Measurements from ENCODE around the gene SCAMP4. TPM values are rescaled to one million over a fixed set of nuclear protein-coding genes. Genes with fewer than 3 reads are reported as not detected.
A peak's percentile ranks its signal among the peaks of the same experiment; 100 is the strongest.
"Not testable (repeated sequence)": the region's sequence is repeated elsewhere in the genome, so short reads cannot be mapped to it uniquely, and the experiment has no call there.

Gene SCAMP4
- total RNA-seq, 1 experiment from 2014 or later, result 69.8 TPM

DNA sequence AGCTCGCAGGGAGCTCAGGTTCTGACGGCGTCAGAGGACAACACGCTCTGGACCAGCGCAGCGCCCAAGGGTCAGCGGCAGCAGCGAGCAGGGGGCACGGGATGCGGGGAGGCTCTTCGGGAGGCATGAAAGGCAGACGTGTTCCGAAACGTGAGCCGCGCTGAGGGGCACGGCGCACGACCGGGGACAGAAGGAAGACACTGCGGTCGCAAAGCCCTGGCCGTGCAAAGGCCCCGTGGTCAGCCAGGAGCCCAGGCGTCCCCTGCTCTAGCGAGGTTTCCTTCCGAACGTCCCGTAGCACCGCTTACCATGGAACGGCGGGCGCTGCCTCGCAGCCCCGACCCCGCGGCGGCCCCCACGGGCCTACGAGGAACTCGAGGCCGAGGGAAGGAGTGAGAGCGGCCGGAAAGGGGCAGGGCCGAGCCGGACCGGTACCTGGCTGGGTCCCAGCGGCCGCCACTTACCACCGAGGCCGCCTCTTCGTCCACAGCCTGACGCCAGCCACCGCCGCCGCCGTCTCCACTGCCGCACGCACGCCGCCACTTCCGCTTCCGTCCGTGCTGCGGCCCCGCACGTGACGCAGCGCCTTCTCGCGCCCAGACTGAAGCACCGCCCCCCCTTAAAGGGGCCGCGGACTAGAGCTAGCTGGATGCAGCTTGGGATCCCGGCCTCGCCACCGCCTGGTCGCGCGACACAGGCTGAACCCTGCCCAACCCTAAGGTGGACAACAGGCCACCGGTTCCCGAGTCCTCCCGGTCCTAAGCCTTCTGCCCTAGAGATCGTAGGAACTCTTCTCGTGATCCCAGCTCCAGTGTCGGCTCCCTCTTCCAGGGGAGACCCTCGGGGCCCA, 29.3 kb upstream of the SCAMP4 start:
- no peaks in the 10 kb centered on the region for H3K9me3 ChIP-seq (ENCODE audit: insufficient read depth, low read depth)
- POLR2A ChIA-PET (ENCODE audit: unreplicated experiment), result interaction anchor here (0.6 kb wide), 2 partner anchors 29 to 423 kb away, joined by 3 to 5 read pairs; no protein-coding TSS in a partner anchor
- no peaks in the 10 kb centered on the region for H3K27me3 ChIP-seq (ENCODE audit: insufficient read depth, low read depth)
- intact Hi-C loops (cut with micrococcal nuclease; ENCODE audit: unreplicated experiment), result no loop called here
- BruUV-seq (replicated peaks), result TSS peak; percentile 65
- TF ChIP-seq EZH2 (IDR thresholded peaks at IDR 0.05; ENCODE audit: low read depth), result no peak
- TF ChIP-seq, protein P1, sequence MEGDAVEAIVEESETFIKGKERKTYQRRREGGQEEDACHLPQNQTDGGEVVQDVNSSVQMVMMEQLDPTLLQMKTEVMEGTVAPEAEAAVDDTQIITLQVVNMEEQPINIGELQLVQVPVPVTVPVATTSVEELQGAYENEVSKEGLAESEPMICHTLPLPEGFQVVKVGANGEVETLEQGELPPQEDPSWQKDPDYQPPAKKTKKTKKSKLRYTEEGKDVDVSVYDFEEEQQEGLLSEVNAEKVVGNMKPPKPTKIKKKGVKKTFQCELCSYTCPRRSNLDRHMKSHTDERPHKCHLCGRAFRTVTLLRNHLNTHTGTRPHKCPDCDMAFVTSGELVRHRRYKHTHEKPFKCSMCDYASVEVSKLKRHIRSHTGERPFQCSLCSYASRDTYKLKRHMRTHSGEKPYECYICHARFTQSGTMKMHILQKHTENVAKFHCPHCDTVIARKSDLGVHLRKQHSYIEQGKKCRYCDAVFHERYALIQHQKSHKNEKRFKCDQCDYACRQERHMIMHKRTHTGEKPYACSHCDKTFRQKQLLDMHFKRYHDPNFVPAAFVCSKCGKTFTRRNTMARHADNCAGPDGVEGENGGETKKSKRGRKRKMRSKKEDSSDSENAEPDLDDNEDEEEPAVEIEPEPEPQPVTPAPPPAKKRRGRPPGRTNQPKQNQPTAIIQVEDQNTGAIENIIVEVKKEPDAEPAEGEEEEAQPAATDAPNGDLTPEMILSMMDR (conservative IDR thresholded peaks at IDR 0.05), result no peak
- peak; percentile 65 to 78 for DNase-seq
- H3K27ac ChIP-seq, result 0 out of 2 replicates have a peak overlapping the region, but pooled peaks have one; percentile 41
- H2AFZ ChIP-seq, result peak overlapping the region; percentile 80
- peaks cover 38% of the 10 kb centered on the region for H3K79me2 ChIP-seq (ENCODE audit: low read depth)
- peak overlapping the region; percentile 97 for H3K4me2 ChIP-seq
- H4K20me1 ChIP-seq (ENCODE audit: insufficient read depth), result no peaks in the 10 kb centered on the region
- H3K4me1 ChIP-seq (replicated peaks; ENCODE audit: insufficient read depth), result peaks cover 9% of the 10 kb centered on the region
- H3K9me2 ChIP-seq (ENCODE audit: insufficient read depth), result no peaks in the 10 kb centered on the region
- CTCF ChIA-PET, result interaction anchor here (0.6 kb wide), 1 partner anchor 176 kb away, joined by 3 read pairs; no protein-coding TSS in a partner anchor
- H3F3A ChIP-seq (ENCODE audit: insufficient read depth, low read depth), result peaks cover 4% of the 10 kb centered on the region; the same call in 1 of the 2 replicates
- peak overlapping the region; percentile 77 for H3K4me3 ChIP-seq
- no peaks in the 10 kb centered on the region for H3K36me3 ChIP-seq (ENCODE audit: low read depth)

DNA sequence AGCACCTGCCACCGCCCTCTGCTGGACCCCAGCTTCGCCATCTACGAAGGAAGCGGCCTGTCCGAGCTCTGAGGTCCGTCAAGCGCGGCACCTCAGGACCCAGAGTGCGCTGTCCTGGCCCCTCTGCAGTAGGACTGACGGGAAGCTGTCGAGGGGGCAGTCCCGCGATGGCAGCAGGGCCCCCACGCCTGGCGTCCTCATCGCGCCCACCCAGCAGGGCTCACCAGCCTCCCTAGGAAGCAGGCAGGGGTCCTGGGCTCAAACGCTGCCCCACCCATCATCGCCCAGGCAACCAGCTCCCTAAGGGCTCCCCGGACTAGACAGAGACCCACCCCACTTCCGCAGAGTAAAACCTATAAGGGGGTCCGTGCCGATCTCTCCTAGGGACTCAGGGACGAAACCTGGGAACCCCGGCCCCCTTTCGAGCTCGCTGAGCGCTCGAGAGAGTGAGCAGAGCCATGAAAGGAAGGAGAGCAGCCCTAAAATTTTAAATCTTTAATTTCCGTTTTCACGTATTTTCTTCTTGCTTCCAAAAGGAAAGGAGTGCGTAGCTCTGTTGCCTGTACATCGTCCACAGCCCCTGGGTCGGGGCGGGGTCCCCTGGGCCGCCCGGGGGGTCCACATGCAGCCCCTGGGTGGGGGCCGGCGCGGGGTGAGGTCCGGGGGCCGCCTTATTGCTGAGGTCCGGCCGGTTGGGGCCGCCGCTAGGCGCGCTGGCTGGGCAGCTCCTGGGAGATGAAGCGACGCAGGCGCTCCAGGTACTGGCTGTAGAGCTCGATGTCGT, 28.5 kb upstream of the SCAMP4 start:
- H2AFZ ChIP-seq; H3K27ac ChIP-seq; intact Hi-C loops (cut with micrococcal nuclease; ENCODE audit: unreplicated experiment); H3F3A ChIP-seq (ENCODE audit: insufficient read depth, low read depth); BruUV-seq (replicated peaks); H3K36me3 ChIP-seq (ENCODE audit: low read depth); DNase-seq; H3K9me3 ChIP-seq (ENCODE audit: insufficient read depth, low read depth); CTCF ChIA-PET; H3K4me1 ChIP-seq (replicated peaks; ENCODE audit: insufficient read depth); H3K27me3 ChIP-seq (ENCODE audit: insufficient read depth, low read depth); H4K20me1 ChIP-seq (ENCODE audit: insufficient read depth); H3K9me2 ChIP-seq (ENCODE audit: insufficient read depth); POLR2A ChIA-PET (ENCODE audit: unreplicated experiment): not testable (repeated sequence)
- Histone ChIP-seq H3K4me3 (peak overlapping the region; percentile 77; the same call in 1 of the 2 replicates), H3K4me2 (peak overlapping the region; percentile 65), H3K79me2 (ENCODE audit: low read depth) (peaks cover 38% of the 10 kb centered on the region)

DNA sequence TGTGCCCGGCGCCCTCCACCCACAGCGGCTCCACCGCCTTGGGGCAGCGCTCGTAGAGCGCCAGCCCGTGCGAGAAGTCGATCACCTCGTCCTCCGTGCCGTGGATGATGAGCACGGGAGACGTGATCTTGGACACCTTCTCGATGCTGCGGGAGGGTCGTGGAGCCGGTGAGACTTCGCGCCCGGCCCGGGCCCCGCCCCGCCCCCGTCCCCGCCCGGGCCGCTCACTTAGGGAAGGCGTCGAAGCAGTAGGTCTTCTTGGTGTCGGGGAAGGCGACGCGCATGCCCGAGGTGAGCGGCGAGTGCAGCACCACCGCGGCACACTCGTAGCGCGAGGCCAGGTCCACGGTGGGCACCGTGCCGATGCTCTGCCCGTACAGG, 27.9 kb upstream of the SCAMP4 start:
- POLR2A ChIA-PET (ENCODE audit: unreplicated experiment); H3K4me1 ChIP-seq (replicated peaks; ENCODE audit: insufficient read depth); H3K27ac ChIP-seq; H2AFZ ChIP-seq; H3K9me3 ChIP-seq (ENCODE audit: insufficient read depth, low read depth); BruUV-seq (replicated peaks); intact Hi-C loops (cut with micrococcal nuclease; ENCODE audit: unreplicated experiment); H3K27me3 ChIP-seq (ENCODE audit: insufficient read depth, low read depth); H4K20me1 ChIP-seq (ENCODE audit: insufficient read depth); H3K4me3 ChIP-seq; H3F3A ChIP-seq (ENCODE audit: insufficient read depth, low read depth); H3K36me3 ChIP-seq (ENCODE audit: low read depth); H3K4me2 ChIP-seq; CTCF ChIA-PET; H3K9me2 ChIP-seq (ENCODE audit: insufficient read depth); DNase-seq: not testable (repeated sequence)
- peaks cover 41% of the 10 kb centered on the region for H3K79me2 ChIP-seq (ENCODE audit: low read depth)

DNA sequence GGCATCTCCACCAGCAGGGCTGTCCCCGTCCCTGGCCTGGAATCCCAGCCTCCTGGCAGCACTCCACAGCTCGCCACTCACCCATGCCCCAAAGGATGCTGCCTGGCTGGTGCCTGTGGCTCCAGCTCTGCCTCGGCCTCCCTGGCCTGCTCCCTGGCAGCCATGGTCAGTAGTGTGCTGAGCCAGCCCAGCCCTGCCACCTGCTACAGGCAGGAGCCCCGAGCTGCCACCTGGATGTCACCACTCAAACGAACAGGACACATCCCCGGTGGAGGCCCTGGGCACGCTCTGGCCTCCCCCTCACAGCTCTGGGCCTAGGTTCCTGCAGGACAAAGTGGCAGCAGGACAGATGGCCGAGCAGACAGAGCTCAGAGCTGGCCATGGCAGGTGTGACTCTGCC, 26.6 kb upstream of the SCAMP4 start:
- H3K27me3 ChIP-seq (ENCODE audit: insufficient read depth, low read depth); H4K20me1 ChIP-seq (ENCODE audit: insufficient read depth); CTCF ChIA-PET; H3K4me3 ChIP-seq; H3F3A ChIP-seq (ENCODE audit: insufficient read depth, low read depth); H3K9me3 ChIP-seq (ENCODE audit: insufficient read depth, low read depth); DNase-seq; H3K27ac ChIP-seq; H3K36me3 ChIP-seq (ENCODE audit: low read depth); H3K4me1 ChIP-seq (replicated peaks; ENCODE audit: insufficient read depth); POLR2A ChIA-PET (ENCODE audit: unreplicated experiment); intact Hi-C loops (cut with micrococcal nuclease; ENCODE audit: unreplicated experiment); H3K4me2 ChIP-seq; BruUV-seq (replicated peaks); H2AFZ ChIP-seq; H3K9me2 ChIP-seq (ENCODE audit: insufficient read depth): not testable (repeated sequence)
- peaks cover 41% of the 10 kb centered on the region for H3K79me2 ChIP-seq (ENCODE audit: low read depth)

DNA sequence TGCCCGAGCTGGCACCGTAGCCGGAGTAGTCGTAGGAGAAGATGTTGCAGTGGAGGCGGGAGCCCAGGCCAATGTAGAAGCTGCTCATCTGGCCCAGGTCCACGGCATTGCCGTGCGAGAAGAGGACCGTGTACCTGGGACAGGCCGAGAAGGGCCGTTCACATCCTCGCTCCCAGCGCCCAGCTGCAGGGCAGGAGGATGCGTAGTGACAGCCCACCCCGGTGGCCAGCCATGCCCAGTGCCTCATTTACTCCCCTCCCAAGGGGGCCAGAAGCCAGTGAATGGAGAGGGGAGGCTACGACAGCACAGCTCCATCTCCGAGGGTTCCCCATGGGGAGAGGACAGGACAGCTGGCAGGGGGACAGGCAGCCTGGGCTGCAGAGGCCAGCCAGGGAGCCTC, 25.2 kb upstream of the SCAMP4 start:
- POLR2A ChIA-PET (ENCODE audit: unreplicated experiment); H3K9me3 ChIP-seq (ENCODE audit: insufficient read depth, low read depth); H3K27me3 ChIP-seq (ENCODE audit: insufficient read depth, low read depth); intact Hi-C loops (cut with micrococcal nuclease; ENCODE audit: unreplicated experiment); H2AFZ ChIP-seq; H3K4me3 ChIP-seq; H3K36me3 ChIP-seq (ENCODE audit: low read depth); H3K4me2 ChIP-seq; H3K27ac ChIP-seq; H3K9me2 ChIP-seq (ENCODE audit: insufficient read depth); BruUV-seq (replicated peaks); H3F3A ChIP-seq (ENCODE audit: insufficient read depth, low read depth); H3K4me1 ChIP-seq (replicated peaks; ENCODE audit: insufficient read depth); DNase-seq; H4K20me1 ChIP-seq (ENCODE audit: insufficient read depth); CTCF ChIA-PET: not testable (repeated sequence)
- peaks cover 41% of the 10 kb centered on the region for H3K79me2 ChIP-seq (ENCODE audit: low read depth)
